ENCODE data around the gene CCSER1.

DNA sequence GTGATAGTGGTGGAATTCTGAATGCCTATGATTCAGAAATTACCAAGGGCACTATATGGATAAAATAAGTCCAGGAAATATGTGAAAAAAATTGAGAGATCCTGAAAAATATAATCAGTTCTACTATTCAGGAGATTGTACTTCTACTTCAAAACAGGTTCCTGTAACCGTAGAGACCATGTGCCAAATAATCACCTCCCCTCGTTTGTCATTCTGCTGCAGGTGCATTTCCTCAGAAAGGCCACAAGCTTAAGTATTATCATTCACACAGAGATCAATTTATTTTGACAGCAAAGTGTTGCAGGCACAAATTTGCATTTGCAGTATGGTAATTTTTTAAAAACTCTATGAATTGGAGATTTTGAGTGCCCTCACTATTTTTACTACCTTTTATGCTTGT, 1000.0 kb downstream of the CCSER1 start:
- TF ChIP-seq, protein P1, sequence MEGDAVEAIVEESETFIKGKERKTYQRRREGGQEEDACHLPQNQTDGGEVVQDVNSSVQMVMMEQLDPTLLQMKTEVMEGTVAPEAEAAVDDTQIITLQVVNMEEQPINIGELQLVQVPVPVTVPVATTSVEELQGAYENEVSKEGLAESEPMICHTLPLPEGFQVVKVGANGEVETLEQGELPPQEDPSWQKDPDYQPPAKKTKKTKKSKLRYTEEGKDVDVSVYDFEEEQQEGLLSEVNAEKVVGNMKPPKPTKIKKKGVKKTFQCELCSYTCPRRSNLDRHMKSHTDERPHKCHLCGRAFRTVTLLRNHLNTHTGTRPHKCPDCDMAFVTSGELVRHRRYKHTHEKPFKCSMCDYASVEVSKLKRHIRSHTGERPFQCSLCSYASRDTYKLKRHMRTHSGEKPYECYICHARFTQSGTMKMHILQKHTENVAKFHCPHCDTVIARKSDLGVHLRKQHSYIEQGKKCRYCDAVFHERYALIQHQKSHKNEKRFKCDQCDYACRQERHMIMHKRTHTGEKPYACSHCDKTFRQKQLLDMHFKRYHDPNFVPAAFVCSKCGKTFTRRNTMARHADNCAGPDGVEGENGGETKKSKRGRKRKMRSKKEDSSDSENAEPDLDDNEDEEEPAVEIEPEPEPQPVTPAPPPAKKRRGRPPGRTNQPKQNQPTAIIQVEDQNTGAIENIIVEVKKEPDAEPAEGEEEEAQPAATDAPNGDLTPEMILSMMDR (IDR thresholded peaks at IDR 0.05) = no peak
- no peak for TF ChIP-seq POLR2A (IDR thresholded peaks at IDR 0.05)
